OCI-LY3 (cell line): ENCODE measurements around the gene ZNF835.

ENCODE experiments used
- H2AFZ ChIP-seq: fragments of 200-600, 300-600 bp; shearing (Covaris generic); 2 replicates; pipeline ENCODE4 v1.6.0; 2014; ENCODE audit warnings: antibody characterized with exemption, low read depth, low read length
- H3K27ac ChIP-seq: fragments of 200-600, 300-600 bp; sonication (generic); 2 replicates; pipeline ENCODE4 v1.5.1; 2014; ENCODE audit warnings: mild to moderate bottlenecking, low read length, moderate library complexity, mixed read lengths
- H3K27me3 ChIP-seq: fragments of 200-600, 300-600 bp; sonication (generic); 2 replicates; pipeline ENCODE4 v1.6.1; 2014; ENCODE audit warnings: low read depth, low read length, mixed read lengths
- H3K36me3 ChIP-seq: fragments of 200-600, 300-600 bp; sonication (generic); replicated peaks from 2 replicates; pipeline ENCODE3; 2014; ENCODE audit warnings: low read depth, low read length, mixed read lengths
- H3K4me1 ChIP-seq: fragments of 300-600, 200-600 bp; sonication (generic); 2 replicates; pipeline ENCODE4 v1.6.1; 2014; ENCODE audit warnings: low read length, mixed read lengths
- H3K4me2 ChIP-seq: fragments of 200-600, 300-600 bp; sonication (generic); 2 replicates; pipeline ENCODE4 v1.6.1; 2014; ENCODE audit warnings: low read length, mixed read lengths
- H3K4me3 ChIP-seq: fragments of 300-600, 200-600 bp; sonication (generic); 2 replicates; pipeline ENCODE4 v1.5.1; 2014; ENCODE audit warnings: antibody characterized with exemption, mild to moderate bottlenecking, low read length, moderate library complexity
- H3K79me2 ChIP-seq: fragments of 300-600, 200-600 bp; shearing (Covaris generic); 2 replicates; pipeline ENCODE4 v1.6.1; 2014; ENCODE audit warnings: mild to moderate bottlenecking, low read length, mixed read lengths
- H3K9ac ChIP-seq: fragments of 300-600, 200-600 bp; shearing (Covaris generic); 2 replicates; pipeline ENCODE4 v1.6.0; 2014; ENCODE audit warnings: mild to moderate bottlenecking, low read length, moderate library complexity
- H3K9me3 ChIP-seq: fragments of 200-600, 300-600 bp; shearing (Covaris generic); 2 replicates; pipeline ENCODE4 v1.6.1; 2014; ENCODE audit warnings: low read length, mixed read lengths; ENCODE audit not compliant: insufficient read depth
- H4K20me1 ChIP-seq: fragments of 200-600, 300-600 bp; sonication (generic); 2 replicates; pipeline ENCODE4 v1.6.1; 2016; ENCODE audit warnings: low read length, mixed read lengths; ENCODE audit not compliant: insufficient read depth
- CTCF ChIP-seq: fragments of 200-600, 300-600 bp; sonication (generic); IDR thresholded peaks from 2 replicates; pipeline ENCODE4 v1.5.1; 2014; ENCODE audit warnings: antibody characterized with exemption, low read length, low read depth
- EZH2phosphoT487 ChIP-seq: fragments of 200-600 bp; shearing (Covaris generic); IDR thresholded peaks from 2 replicates; pipeline ENCODE4 v1.6.1; 2018; ENCODE audit warnings: antibody characterized with exemption, mixed run types, low read depth

ZNF835 gene

GRCh38 chr19:56699552-56699951 lies 28.0 kb upstream of the ZNF835 start:
- Histone ChIP-seq H2AFZ (no peak overlapping the region), H3K9me3 (peaks cover 17% of the 10 kb centered on the region; the same call in 1 of the 2 replicates), H3K36me3 (no peaks in the 10 kb centered on the region), H3K79me2 (no peaks in the 10 kb centered on the region), H3K4me3 (no peak overlapping the region), H3K9ac (no peak overlapping the region), H3K27ac (no peak overlapping the region), H3K4me2 (no peak overlapping the region), H3K27me3 (no peaks in the 10 kb centered on the region), H4K20me1 (no peaks in the 10 kb centered on the region), H3K4me1 (no peaks in the 10 kb centered on the region)
- TF ChIP-seq EZH2phosphoT487, result no peak
- no peak for TF ChIP-seq CTCF

GRCh38 chr19:56692206-56692895 lies 20.8 kb upstream of the ZNF835 start:
- Histone ChIP-seq H3K9me3 (0 out of 2 replicates have a peak, but pooled peaks cover 6% of the 10 kb centered on the region), H3K27me3 (no peaks in the 10 kb centered on the region), H3K4me2 (no peak overlapping the region), H3K4me1 (no peaks in the 10 kb centered on the region), H3K27ac (no peak overlapping the region), H3K79me2 (no peaks in the 10 kb centered on the region), H4K20me1 (no peaks in the 10 kb centered on the region), H2AFZ (no peak overlapping the region), H3K4me3 (no peak overlapping the region), H3K36me3 (no peaks in the 10 kb centered on the region), H3K9ac (no peak overlapping the region)
- no peak for TF ChIP-seq EZH2phosphoT487
- TF ChIP-seq CTCF, result no peak

- H2AFZ ChIP-seq, result no peak overlapping the region
- TF ChIP-seq CTCF, result no peak
- TF ChIP-seq EZH2phosphoT487, result no peak
- no peak overlapping the region for H3K9ac ChIP-seq
- H4K20me1 ChIP-seq, result no peaks in the 10 kb centered on the region
- no peak overlapping the region for H3K27ac ChIP-seq
- H3K36me3 ChIP-seq, result no peaks in the 10 kb centered on the region
- H3K9me3 ChIP-seq, result 0 out of 2 replicates have a peak, but pooled peaks cover 6% of the 10 kb centered on the region
- no peak overlapping the region for H3K4me3 ChIP-seq
- no peaks in the 10 kb centered on the region for H3K4me1 ChIP-seq
- H3K4me2 ChIP-seq, result no peak overlapping the region
- H3K27me3 ChIP-seq, result no peaks in the 10 kb centered on the region
- no peaks in the 10 kb centered on the region for H3K79me2 ChIP-seq
These were observed 19.1 kb upstream of the ZNF835 start for GRCh38 chr19:56690670-56691069.

GRCh38 chr19:56689198-56689597 lies 17.6 kb upstream of the ZNF835 start:
- H4K20me1 ChIP-seq, result no peaks in the 10 kb centered on the region
- no peaks in the 10 kb centered on the region for H3K36me3 ChIP-seq
- H3K27me3 ChIP-seq, result no peaks in the 10 kb centered on the region
- H2AFZ ChIP-seq, result no peak overlapping the region
- peaks cover 7% of the 10 kb centered on the region; the same call in 1 of the 2 replicates for H3K9me3 ChIP-seq
- H3K79me2 ChIP-seq, result no peaks in the 10 kb centered on the region
- H3K4me1 ChIP-seq, result no peaks in the 10 kb centered on the region
- no peak overlapping the region for H3K9ac ChIP-seq
- no peak overlapping the region for H3K4me3 ChIP-seq
- H3K4me2 ChIP-seq, result no peak overlapping the region
- H3K27ac ChIP-seq, result no peak overlapping the region
- TF ChIP-seq CTCF (peak; percentile 8; the same call in 1 of the 2 replicates), EZH2phosphoT487 (no peak)
